HEK293T (cell line): ENCODE measurements around the gene CR1L.
A peak's percentile ranks its signal among the peaks of the same experiment; 100 is the strongest.
"Not testable (repeated sequence)": the region's sequence is repeated elsewhere in the genome, so short reads cannot be mapped to it uniquely, and the experiment has no call there.

Source experiments
- CTCF ChIA-PET: fragments of 350-600 bp; formaldehyde crosslinking; extraction: SDS; loops from one replicate; lab custom pipeline; 2021; ENCODE audit warnings: antibody characterized with exemption, inconsistent platforms; lab: Yijun Ruan, JAX
- POLR2A ChIA-PET: fragments of 350-600 bp; formaldehyde crosslinking; extraction: SDS; loops from one replicate; lab custom pipeline; 2020; ENCODE audit warnings: antibody characterized with exemption, inconsistent platforms; lab: Yijun Ruan, JAX
- DNase-seq: peaks from one replicate; pipeline ENCODE4 v3.0.0; 2012; ENCODE audit warnings: mixed read lengths; ENCODE audit errors: extremely low spot score
- ARNT ChIP-seq: fragments of 450-650 bp; IDR thresholded peaks from 2 replicates; pipeline ENCODE4 v1.6.1; 2017; ENCODE audit warnings: mild to moderate bottlenecking
- BHLHE40 ChIP-seq: fragments of 450-650 bp; IDR thresholded peaks from 2 replicates; pipeline ENCODE4 v1.6.1; 2016; ENCODE audit warnings: mild to moderate bottlenecking, moderate library complexity, borderline replicate concordance
- CTBP1 ChIP-seq: fragments of 450-650 bp; IDR thresholded peaks from 2 replicates; pipeline ENCODE4 v1.6.1; 2016; ENCODE audit warnings: borderline replicate concordance
- ELF4 ChIP-seq: fragments of 450-650 bp; IDR thresholded peaks from 2 replicates; pipeline ENCODE4 v1.6.1; 2017; ENCODE audit warnings: antibody characterized with exemption
- FOXA1 ChIP-seq: fragments of 450-650 bp; IDR thresholded peaks from 2 replicates; pipeline ENCODE4 v1.6.1; 2016; ENCODE audit warnings: mild to moderate bottlenecking
- FOXK2 ChIP-seq: fragments of 450-650 bp; IDR thresholded peaks from 2 replicates; pipeline ENCODE4 v1.6.1; 2016; ENCODE audit warnings: mild to moderate bottlenecking
- FOXM1 ChIP-seq: fragments of 450-650 bp; IDR thresholded peaks from 2 replicates; pipeline ENCODE4 v1.6.1; 2017; ENCODE audit warnings: mild to moderate bottlenecking, borderline replicate concordance
- HDGF ChIP-seq: fragments of 450-650 bp; IDR thresholded peaks from 2 replicates; pipeline ENCODE4 v1.6.1; 2017; ENCODE audit warnings: antibody characterized with exemption, borderline replicate concordance
- L3MBTL2 ChIP-seq: fragments of 450-650 bp; conservative IDR thresholded peaks from 2 replicates; pipeline ENCODE4 v1.6.1; 2016; ENCODE audit warnings: mild to moderate bottlenecking
- LEF1 ChIP-seq: fragments of 450-650 bp; IDR thresholded peaks from 2 replicates; pipeline ENCODE4 v1.6.1; 2017; ENCODE audit warnings: mild to moderate bottlenecking, borderline replicate concordance
- NFRKB ChIP-seq: fragments of 450-650 bp; IDR thresholded peaks from 2 replicates; pipeline ENCODE4 v1.6.1; 2016; ENCODE audit warnings: mild to moderate bottlenecking, moderate library complexity
- SP1 ChIP-seq: fragments of 450-650 bp; IDR thresholded peaks from 2 replicates; pipeline ENCODE4 v1.6.1; 2017
- SUZ12 ChIP-seq: fragments of 450-650 bp; IDR thresholded peaks from 2 replicates; pipeline ENCODE4 v1.6.1; 2016; ENCODE audit warnings: mild to moderate bottlenecking
- TARDBP ChIP-seq: fragments of 450-650 bp; IDR thresholded peaks from 2 replicates; pipeline ENCODE4 v1.6.1; 2016
- ZNF384 ChIP-seq: fragments of 450-650 bp; IDR thresholded peaks from 2 replicates; pipeline ENCODE4 v1.6.1; 2016
- TF ChIP-seq, protein P1 (sequence below): fragments of 450-650 bp; IDR thresholded peaks from 2 replicates; pipeline ENCODE4 v1.6.1; 2016

Gene CR1L

DNA sequence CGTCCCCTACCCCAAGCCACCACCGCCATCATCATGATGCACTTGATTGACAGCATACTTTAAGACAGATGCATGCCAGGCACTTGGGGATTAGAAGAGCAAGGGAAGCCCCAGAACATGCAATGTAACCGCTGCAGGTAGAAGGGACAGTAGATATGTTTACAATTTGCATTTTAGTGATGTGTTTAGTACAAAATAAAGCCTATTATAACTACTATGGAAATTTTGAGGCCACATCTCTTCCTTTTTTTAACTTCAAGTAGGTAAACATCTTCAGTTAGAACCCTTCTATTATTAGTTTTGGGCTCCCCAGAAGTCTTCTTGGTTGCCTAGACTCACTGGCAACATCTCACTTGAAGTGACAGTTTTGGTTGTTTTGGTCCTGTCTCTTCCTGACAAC is 25.3 kb downstream of the CR1L start:
- CTCF ChIA-PET: no interaction called here
- POLR2A ChIA-PET: no interaction called here
- no peak for DNase-seq
- no peak for TF ChIP-seq SUZ12
- TF ChIP-seq ARNT: no peak
- no peak for TF ChIP-seq FOXA1
- TF ChIP-seq LEF1: no peak
- no peak for TF ChIP-seq BHLHE40
- TF ChIP-seq FOXK2: no peak
- TF ChIP-seq NFRKB: no peak
- TF ChIP-seq FOXM1: no peak
- TF ChIP-seq L3MBTL2: no peak
- no peak for TF ChIP-seq SP1

DNA sequence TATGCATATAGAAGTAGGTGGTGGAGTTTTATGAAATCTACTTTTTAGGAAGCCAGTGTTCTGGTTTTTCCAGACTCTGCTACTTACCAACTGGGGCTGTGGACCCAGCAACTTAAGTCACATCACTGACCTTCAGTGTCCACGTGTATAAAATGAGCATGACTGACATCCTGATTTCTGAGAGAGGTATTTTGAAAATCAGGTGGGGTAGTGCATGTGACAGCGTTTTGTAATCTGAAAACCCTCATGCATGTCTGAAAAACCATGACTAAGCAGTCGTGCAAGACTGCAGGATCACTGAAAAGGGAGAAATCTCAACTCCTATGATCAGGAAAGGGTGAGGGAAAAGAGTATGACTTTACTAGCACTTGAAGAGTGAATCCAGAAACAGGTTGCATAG is 26.1 kb downstream of the CR1L start:
- TF ChIP-seq L3MBTL2: no peak
- TF ChIP-seq SP1: no peak
- TF ChIP-seq, protein P1, sequence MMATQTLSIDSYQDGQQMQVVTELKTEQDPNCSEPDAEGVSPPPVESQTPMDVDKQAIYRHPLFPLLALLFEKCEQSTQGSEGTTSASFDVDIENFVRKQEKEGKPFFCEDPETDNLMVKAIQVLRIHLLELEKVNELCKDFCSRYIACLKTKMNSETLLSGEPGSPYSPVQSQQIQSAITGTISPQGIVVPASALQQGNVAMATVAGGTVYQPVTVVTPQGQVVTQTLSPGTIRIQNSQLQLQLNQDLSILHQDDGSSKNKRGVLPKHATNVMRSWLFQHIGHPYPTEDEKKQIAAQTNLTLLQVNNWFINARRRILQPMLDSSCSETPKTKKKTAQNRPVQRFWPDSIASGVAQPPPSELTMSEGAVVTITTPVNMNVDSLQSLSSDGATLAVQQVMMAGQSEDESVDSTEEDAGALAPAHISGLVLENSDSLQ: no peak
- TF ChIP-seq FOXM1: no peak
- ChIA-PET POLR2A (no interaction called here), CTCF (no interaction called here)
- no peak for DNase-seq

DNA sequence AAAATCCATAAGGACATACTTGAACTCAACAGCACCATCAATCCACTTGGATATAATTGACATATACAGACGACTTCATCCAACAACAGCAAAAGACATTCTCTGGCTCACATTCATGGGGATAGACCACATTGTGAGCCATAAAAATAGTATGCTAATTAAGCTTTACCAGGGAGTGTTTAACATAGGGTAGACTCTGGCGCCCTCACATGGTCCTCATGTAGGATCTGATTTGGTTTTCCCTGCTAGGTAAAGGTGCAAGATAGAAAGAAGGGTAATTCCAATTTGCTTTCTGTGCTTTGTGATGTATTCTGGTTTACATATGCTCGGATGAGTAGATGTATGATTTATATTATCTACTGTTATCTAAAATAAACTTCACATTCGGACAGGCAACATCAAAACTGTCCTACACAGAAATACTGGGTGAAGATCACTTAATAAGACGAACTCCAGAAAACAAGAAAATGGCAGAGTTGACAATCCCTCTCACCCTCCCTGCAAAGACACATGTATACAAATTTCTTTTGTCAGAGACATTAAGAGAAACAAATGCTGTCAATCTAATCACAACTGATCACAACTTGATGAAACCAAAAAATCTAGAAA is 27.7 kb downstream of the CR1L start:
- POLR2A ChIA-PET: no interaction called here
- CTCF ChIA-PET: interaction anchor here (0.6 to 1.0 kb wide), 2 partner anchors 18 to 151 kb away, joined by 3 to 4 read pairs; no protein-coding TSS in a partner anchor
- peak; percentile 40 for DNase-seq
- no peak for TF ChIP-seq L3MBTL2
- TF ChIP-seq ARNT: no peak
- no peak for TF ChIP-seq SP1
- TF ChIP-seq FOXK2: no peak
- TF ChIP-seq BHLHE40: no peak
- TF ChIP-seq, protein P1: no peak
- no peak for TF ChIP-seq SUZ12
- TF ChIP-seq CTBP1: no peak
- TF ChIP-seq FOXA1: no peak
- TF ChIP-seq TARDBP: no peak
- TF ChIP-seq HDGF: no peak
- TF ChIP-seq ZNF384: no peak
- TF ChIP-seq LEF1: no peak
- TF ChIP-seq NFRKB: no peak

DNA sequence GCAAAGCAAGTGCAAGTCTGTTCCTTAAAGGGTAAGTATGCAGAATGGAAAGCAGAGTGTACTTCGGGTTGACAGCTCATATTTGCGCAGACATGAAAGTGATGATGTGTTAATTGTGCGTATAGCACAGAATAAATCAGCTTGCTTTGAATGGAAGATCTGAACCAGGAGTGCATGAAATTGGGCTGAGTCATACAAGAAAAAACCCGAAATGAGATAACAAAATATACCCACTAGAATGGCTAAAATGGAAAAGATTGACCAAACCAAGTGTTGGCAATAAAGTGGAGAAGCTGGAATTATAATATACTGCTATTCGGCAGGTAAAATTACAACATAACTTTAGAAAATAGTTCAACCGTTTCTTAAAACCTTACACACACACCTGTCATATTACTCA is 28.5 kb downstream of the CR1L start:
- POLR2A ChIA-PET: no interaction called here
- DNase-seq: no peak
- CTCF ChIA-PET: no interaction called here
- TF ChIP-seq ARNT: no peak
- no peak for TF ChIP-seq TARDBP
- no peak for TF ChIP-seq FOXM1
- TF ChIP-seq CTBP1: no peak
- TF ChIP-seq BHLHE40: no peak
- no peak for TF ChIP-seq FOXK2
- no peak for TF ChIP-seq ZNF384
- TF ChIP-seq SUZ12: no peak
- no peak for TF ChIP-seq NFRKB
- no peak for TF ChIP-seq SP1
- TF ChIP-seq L3MBTL2: no peak
- TF ChIP-seq FOXA1: no peak
- no peak for TF ChIP-seq HDGF
- no peak for TF ChIP-seq LEF1
- TF ChIP-seq, protein P1: no peak
- no peak for TF ChIP-seq ELF4

DNA sequence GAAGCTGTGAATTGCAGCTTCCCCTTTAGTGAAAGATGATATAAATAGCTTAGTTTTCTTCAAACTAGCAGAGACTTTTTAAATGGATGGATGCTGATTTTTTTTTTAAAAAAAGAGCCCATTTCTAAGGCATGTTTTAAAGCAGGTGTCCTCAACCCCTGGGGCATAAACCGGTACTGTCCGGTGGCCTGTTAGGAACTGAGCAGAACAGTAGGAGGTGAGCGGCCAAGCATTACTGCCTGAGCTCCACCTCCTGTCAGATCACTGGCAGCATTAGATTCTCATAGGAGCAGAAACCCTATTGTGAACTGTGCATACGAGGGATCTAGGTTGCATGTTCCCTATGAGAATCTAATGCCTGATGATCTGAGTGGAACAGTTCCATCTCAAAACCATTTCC is 31.2 kb downstream of the CR1L start:
- no peak for DNase-seq
- CTCF ChIA-PET: interaction anchor here (0.9 kb wide), 1 partner anchor 17 kb away, joined by 6 read pairs; no protein-coding TSS in a partner anchor
- POLR2A ChIA-PET: no interaction called here
- TF ChIP-seq SUZ12: no peak
- no peak for TF ChIP-seq LEF1
- TF ChIP-seq L3MBTL2: no peak
- TF ChIP-seq CTBP1: no peak
- TF ChIP-seq FOXA1: no peak
- TF ChIP-seq SP1: no peak
- no peak for TF ChIP-seq NFRKB
- TF ChIP-seq ZNF384: no peak
- TF ChIP-seq ARNT: no peak
- TF ChIP-seq TARDBP: no peak
- TF ChIP-seq FOXM1: no peak
- TF ChIP-seq FOXK2: no peak
- no peak for TF ChIP-seq ELF4

DNA sequence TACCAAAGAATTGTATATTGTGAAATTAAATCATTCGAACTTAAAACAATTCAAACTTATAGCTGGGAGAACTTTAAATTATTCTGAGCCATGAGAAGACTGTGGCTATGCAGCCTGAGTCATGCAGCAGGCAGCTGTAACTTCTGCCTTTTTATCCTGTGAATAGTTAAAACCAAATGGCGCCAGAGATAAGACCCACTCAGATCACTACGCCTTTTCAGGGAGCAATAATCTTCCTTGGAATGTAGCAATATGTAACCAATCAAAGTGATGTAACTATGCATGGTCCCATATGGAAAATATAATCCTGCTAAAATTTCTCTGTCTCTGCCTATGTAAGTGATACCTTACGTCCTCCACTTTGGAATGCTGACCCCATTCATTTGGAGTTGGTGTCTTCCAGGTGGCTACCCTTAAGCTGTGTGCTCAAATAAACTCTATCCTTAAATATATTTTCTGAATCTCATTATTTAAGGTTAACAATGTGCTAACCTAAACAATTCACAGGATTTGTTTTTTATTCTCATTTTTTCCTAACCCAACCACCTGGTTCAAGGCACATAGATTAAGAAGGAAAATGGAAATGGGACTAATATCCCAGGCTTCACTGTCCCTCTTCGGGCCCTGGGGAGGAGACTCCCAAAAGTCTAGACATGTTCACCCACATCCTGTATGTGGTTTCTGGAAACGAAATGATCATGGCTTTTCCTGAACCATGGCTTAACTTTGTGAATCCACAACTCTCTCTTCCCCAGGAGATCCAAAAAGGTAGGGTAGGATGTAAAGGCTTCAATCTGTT is 35.9 kb downstream of the CR1L start:
- DNase-seq, CTCF ChIA-PET, POLR2A ChIA-PET: not testable (repeated sequence)

DNA sequence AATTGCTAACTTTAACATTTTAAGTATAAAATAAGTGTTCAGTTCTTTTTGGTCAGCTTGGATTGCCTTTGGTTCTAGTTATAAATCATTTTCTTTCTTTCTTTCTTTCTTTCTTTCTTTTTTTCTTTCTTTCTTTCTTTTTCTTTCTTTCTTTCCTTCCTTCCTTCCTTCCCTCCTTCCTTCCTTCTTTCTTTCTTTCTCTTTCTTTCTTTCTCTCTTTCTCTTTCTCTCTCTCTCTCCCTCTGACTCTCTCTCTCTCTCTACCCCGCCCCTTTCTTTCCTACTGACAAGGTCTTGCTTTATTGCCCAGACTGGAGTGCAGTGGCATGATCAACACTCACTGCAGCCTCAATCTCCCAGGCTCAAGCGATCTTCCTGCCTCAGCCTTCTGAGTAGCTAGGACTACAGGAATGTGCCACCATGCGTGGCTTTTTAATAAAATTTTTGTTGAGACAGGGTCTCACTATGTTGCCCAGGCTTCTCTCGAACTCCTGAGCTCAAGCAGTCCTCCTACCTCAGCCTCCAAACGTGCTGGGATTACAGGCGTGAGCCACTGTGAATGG is 38.0 kb downstream of the CR1L start:
- POLR2A ChIA-PET, DNase-seq, CTCF ChIA-PET: not testable (repeated sequence)

DNA sequence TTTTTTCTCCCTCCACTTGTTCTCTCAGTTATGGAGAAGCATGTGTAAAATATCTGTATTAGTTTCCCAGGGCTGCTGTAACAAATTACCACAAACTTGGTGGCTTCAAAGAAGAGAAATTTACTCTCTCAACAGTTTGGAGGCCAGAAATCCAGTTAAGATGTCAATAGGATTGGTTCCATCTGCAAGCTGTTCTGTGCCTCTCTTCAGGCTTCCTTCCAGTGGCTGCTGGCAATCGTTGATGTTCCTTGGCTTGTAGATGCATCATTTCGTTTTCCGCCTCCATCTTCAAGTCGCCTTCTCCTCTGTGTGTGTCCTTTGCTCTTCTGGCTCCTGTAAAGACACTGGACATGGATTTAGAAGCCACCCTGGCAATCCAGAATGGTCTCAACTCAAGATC is 45.6 kb downstream of the CR1L start:
- DNase-seq, CTCF ChIA-PET, POLR2A ChIA-PET: not testable (repeated sequence)
